ENCODE results near the gene DPP6. TPM values are rescaled to one million over a fixed set of nuclear protein-coding genes. Genes with fewer than 3 reads are reported as not detected.

DPP6 gene
- total RNA-seq, 1 experiment from 2014 or later = not detected

DNA sequence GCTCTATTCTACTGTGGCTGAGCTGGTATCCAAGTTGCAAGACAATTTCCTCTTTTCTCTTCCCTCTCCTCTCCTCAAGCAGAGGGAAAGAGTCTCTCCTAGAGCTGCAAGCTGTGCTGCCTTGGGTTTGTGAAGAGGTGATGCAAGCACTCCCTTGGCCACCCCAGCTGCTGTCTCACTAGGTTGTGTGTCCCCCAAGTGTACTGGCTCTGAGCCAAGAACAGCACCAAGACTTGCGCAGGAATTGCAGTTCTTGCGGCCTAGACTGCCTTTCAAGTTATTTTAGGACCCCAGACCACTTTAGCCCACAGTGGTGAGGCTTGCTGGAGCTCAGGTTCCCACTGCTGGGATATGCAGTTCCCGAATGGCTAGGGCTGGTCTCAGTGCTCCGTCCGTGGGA lies 411.6 kb downstream of the DPP6 start:
- no peak overlapping the region for H3K4me3 ChIP-seq (ENCODE audit: low read length)
- H3K79me2 ChIP-seq (ENCODE audit: low read length) = no peaks in the 10 kb centered on the region
- no peaks in the 10 kb centered on the region for H3K36me3 ChIP-seq (ENCODE audit: low read depth, low read length)
- H3K27ac ChIP-seq (ENCODE audit: low read length) = no peak overlapping the region
- H4K20me1 ChIP-seq (ENCODE audit: low read length) = no peaks in the 10 kb centered on the region
- BruUV-seq (replicated peaks) = no TSS peak
- no peaks in the 10 kb centered on the region for H3K9me2 ChIP-seq (replicated peaks; ENCODE audit: low read length)
- POLR2A ChIA-PET (ENCODE audit: unreplicated experiment) = no interaction called here
- H3K4me1 ChIP-seq (ENCODE audit: insufficient read depth, low read length) = no peaks in the 10 kb centered on the region
- intact Hi-C loops (cut with micrococcal nuclease) = no loop called here
- H3F3A ChIP-seq (ENCODE audit: low read length, unreplicated experiment) = no peaks in the 10 kb centered on the region
- no peak for TF ChIP-seq EZH2 (IDR thresholded peaks at IDR 0.05; ENCODE audit: low read length, unreplicated experiment)
- TF ChIP-seq EZH2phosphoT487 (IDR thresholded peaks at IDR 0.05; ENCODE audit: borderline replicate concordance, low read length) = no peak
- TF ChIP-seq, protein P1, sequence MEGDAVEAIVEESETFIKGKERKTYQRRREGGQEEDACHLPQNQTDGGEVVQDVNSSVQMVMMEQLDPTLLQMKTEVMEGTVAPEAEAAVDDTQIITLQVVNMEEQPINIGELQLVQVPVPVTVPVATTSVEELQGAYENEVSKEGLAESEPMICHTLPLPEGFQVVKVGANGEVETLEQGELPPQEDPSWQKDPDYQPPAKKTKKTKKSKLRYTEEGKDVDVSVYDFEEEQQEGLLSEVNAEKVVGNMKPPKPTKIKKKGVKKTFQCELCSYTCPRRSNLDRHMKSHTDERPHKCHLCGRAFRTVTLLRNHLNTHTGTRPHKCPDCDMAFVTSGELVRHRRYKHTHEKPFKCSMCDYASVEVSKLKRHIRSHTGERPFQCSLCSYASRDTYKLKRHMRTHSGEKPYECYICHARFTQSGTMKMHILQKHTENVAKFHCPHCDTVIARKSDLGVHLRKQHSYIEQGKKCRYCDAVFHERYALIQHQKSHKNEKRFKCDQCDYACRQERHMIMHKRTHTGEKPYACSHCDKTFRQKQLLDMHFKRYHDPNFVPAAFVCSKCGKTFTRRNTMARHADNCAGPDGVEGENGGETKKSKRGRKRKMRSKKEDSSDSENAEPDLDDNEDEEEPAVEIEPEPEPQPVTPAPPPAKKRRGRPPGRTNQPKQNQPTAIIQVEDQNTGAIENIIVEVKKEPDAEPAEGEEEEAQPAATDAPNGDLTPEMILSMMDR (conservative IDR thresholded peaks at IDR 0.05; ENCODE audit: low read depth, low read length) = no peak
- CTCF ChIA-PET = no interaction called here
- no peak overlapping the region for H2AFZ ChIP-seq (ENCODE audit: low read length)
- H3K9ac ChIP-seq (ENCODE audit: low read length) = no peak overlapping the region
- DNase-seq (no peak), ATAC-seq (no peak)
- H3K9me3 ChIP-seq (ENCODE audit: low read length) = no peaks in the 10 kb centered on the region
- no peak overlapping the region for H3K4me2 ChIP-seq (ENCODE audit: low read length)
- no peaks in the 10 kb centered on the region for H3K27me3 ChIP-seq (ENCODE audit: low read length)

DNA sequence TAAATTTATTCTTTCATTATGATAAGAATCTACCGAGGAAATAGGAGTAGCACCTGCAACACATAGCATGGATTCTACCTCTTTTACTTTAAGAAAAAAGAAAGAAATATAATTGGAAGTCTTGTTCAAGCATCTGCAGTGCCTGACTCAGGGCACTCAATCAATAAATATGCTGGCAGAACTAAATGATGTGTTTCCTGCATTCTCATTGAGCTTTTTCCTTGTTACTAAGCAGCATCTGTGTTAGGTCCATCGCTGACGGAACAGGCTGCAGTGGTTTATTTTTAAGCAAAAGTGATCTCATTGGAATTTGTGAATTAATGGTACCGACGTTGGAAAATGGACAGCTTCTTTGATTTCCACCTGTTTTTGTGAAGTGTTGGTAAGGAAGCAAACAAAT lies 417.5 kb downstream of the DPP6 start:
- H3K4me2 ChIP-seq (ENCODE audit: low read length) = no peak overlapping the region
- no peaks in the 10 kb centered on the region for H3K27me3 ChIP-seq (ENCODE audit: low read length)
- BruUV-seq (replicated peaks) = no TSS peak
- H4K20me1 ChIP-seq (ENCODE audit: low read length) = no peaks in the 10 kb centered on the region
- no peaks in the 10 kb centered on the region for H3K9me3 ChIP-seq (ENCODE audit: low read length)
- intact Hi-C loops (cut with micrococcal nuclease) = no loop called here
- ChIA-PET POLR2A (ENCODE audit: unreplicated experiment) (no interaction called here), CTCF (no interaction called here)
- no peak overlapping the region for H3K9ac ChIP-seq (ENCODE audit: low read length)
- DNase-seq (no peak), ATAC-seq (no peak)
- no peaks in the 10 kb centered on the region for H3K36me3 ChIP-seq (ENCODE audit: low read depth, low read length)
- H3K4me1 ChIP-seq (ENCODE audit: insufficient read depth, low read length) = no peaks in the 10 kb centered on the region
- no peak for TF ChIP-seq EZH2 (IDR thresholded peaks at IDR 0.05; ENCODE audit: low read length, unreplicated experiment)
- no peak for TF ChIP-seq EZH2phosphoT487 (IDR thresholded peaks at IDR 0.05; ENCODE audit: borderline replicate concordance, low read length)
- TF ChIP-seq, protein P1 (conservative IDR thresholded peaks at IDR 0.05; ENCODE audit: low read depth, low read length) = no peak
- no peaks in the 10 kb centered on the region for H3K79me2 ChIP-seq (ENCODE audit: low read length)
- no peak overlapping the region for H2AFZ ChIP-seq (ENCODE audit: low read length)
- no peak overlapping the region for H3K4me3 ChIP-seq (ENCODE audit: low read length)
- H3K27ac ChIP-seq (ENCODE audit: low read length) = no peak overlapping the region
- no peaks in the 10 kb centered on the region for H3F3A ChIP-seq (ENCODE audit: low read length, unreplicated experiment)
- no peaks in the 10 kb centered on the region for H3K9me2 ChIP-seq (replicated peaks; ENCODE audit: low read length)

DNA sequence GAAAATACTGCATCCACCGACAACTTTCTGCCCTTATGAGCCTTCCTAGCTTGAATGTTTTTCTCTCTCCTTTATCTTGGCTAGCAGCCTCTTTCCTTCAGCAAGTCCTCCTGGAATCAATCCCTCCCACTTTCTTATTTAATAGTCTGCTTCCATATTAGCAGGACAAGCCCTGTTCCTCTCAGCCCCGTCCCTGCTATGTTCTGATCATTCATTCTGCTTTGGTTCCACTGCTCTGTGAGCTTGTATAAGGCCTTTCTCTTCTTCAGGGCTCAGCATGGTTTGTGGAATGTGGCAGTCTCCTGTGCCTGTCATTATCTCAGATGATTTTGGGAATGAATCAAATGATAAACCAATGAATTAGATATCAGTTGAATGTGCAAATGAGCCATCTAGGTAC lies 420.1 kb downstream of the DPP6 start:
- no peak for DNase-seq
- TF ChIP-seq, protein P1 (conservative IDR thresholded peaks at IDR 0.05; ENCODE audit: low read depth, low read length) = no peak
- TF ChIP-seq EZH2phosphoT487 (IDR thresholded peaks at IDR 0.05; ENCODE audit: borderline replicate concordance, low read length) = no peak
- H2AFZ ChIP-seq (ENCODE audit: low read length) = no peak overlapping the region
- intact Hi-C loops (cut with micrococcal nuclease) = no loop called here
- H3K36me3 ChIP-seq (ENCODE audit: low read depth, low read length) = no peaks in the 10 kb centered on the region
- no peak overlapping the region for H3K27ac ChIP-seq (ENCODE audit: low read length)
- no peak for ATAC-seq
- POLR2A ChIA-PET (ENCODE audit: unreplicated experiment) = no interaction called here
- no peak overlapping the region for H3K4me2 ChIP-seq (ENCODE audit: low read length)
- no peaks in the 10 kb centered on the region for H3K9me3 ChIP-seq (ENCODE audit: low read length)
- CTCF ChIA-PET = no interaction called here
- H3F3A ChIP-seq (ENCODE audit: low read length, unreplicated experiment) = no peaks in the 10 kb centered on the region
- H3K9ac ChIP-seq (ENCODE audit: low read length) = no peak overlapping the region
- H3K79me2 ChIP-seq (ENCODE audit: low read length) = no peaks in the 10 kb centered on the region
- BruUV-seq (replicated peaks) = no TSS peak
- no peaks in the 10 kb centered on the region for H3K4me1 ChIP-seq (ENCODE audit: insufficient read depth, low read length)
- H4K20me1 ChIP-seq (ENCODE audit: low read length) = no peaks in the 10 kb centered on the region
- H3K4me3 ChIP-seq (ENCODE audit: low read length) = no peak overlapping the region
- H3K9me2 ChIP-seq (replicated peaks; ENCODE audit: low read length) = no peaks in the 10 kb centered on the region
- no peaks in the 10 kb centered on the region for H3K27me3 ChIP-seq (ENCODE audit: low read length)
